ENCODE data around the gene AKAP13. TPM values are rescaled to one million over a fixed set of nuclear protein-coding genes. Genes with fewer than 3 reads are reported as not detected.
"Not testable (repeated sequence)": the region's sequence is repeated elsewhere in the genome, so short reads cannot be mapped to it uniquely, and the experiment has no call there.

The AKAP13 gene
- total and polyA plus RNA-seq, 2 donors (not counting 1 experiment from before 2014, with no cell fraction given), result 73.8 to 358 TPM

- H3K27ac ChIP-seq (ENCODE audit: low read length in 2 of 2); H3K4me3 Mint-ChIP-seq; H4K20me1 ChIP-seq (ENCODE audit: control insufficient read depth, insufficient read depth, low read length, poor library complexity, severe bottlenecking); H3K27me3 ChIP-seq (replicated peaks in 1 of 4; ENCODE audit: control extremely low read depth in 1 of 4, control insufficient read depth in 3 of 4, insufficient read depth in 4 of 4, low read length in 3 of 4); CTCF ChIA-PET; H3K9ac ChIP-seq (ENCODE audit: low read length); H3K4me2 ChIP-seq (replicated peaks; ENCODE audit: low read depth, low read length, poor library complexity, severe bottlenecking); H3K36me3 ChIP-seq (replicated peaks in 1 of 2; ENCODE audit: control extremely low read depth in 1 of 2, control insufficient read depth in 1 of 2, extremely low read depth in 1 of 2, insufficient read depth in 2 of 2, low read length in 1 of 2); H3K9me3 ChIP-seq (ENCODE audit: control extremely low read depth in 1 of 3, control insufficient read depth in 2 of 3, insufficient read depth in 1 of 3, low read length in 2 of 3); ATAC-seq (ENCODE audit: low read depth); H3K9me3 Mint-ChIP-seq (ENCODE audit: insufficient read depth); H3K27ac Mint-ChIP-seq; H3K4me1 Mint-ChIP-seq; H3K4me3 ChIP-seq (ENCODE audit: control extremely low read depth in 1 of 5, extremely low read depth in 1 of 5, insufficient read depth in 1 of 5, low read depth in 2 of 5, low read length in 4 of 5); POLR2A ChIA-PET; DNase-seq; H2AFZ ChIP-seq (ENCODE audit: insufficient read depth, low read depth, low read length, poor library complexity, severe bottlenecking); H3K27me3 Mint-ChIP-seq; H3K4me1 ChIP-seq (ENCODE audit: control insufficient read depth in 2 of 2, insufficient read depth in 2 of 2, low read length in 2 of 2); intact Hi-C loops (cut with micrococcal nuclease); H3K79me2 ChIP-seq (ENCODE audit: control insufficient read depth, insufficient read depth, low read length): not testable (repeated sequence)
- WGBS (ENCODE audit: insufficient coverage), result no CpG with 5 or more reads among the region's 5 CpGs
These were observed 32.9 kb upstream of the AKAP13 start for GRCh38 chr15:85347264-85348047.

GRCh38 chr15:85348048-85348766 is 32.2 kb upstream of the AKAP13 start:
- POLR2A ChIA-PET; intact Hi-C loops (cut with micrococcal nuclease); H3K4me2 ChIP-seq (replicated peaks; ENCODE audit: low read depth, low read length, poor library complexity, severe bottlenecking); H3K4me1 Mint-ChIP-seq; ATAC-seq (ENCODE audit: low read depth); H3K27me3 Mint-ChIP-seq; H3K36me3 ChIP-seq (replicated peaks in 1 of 2; ENCODE audit: control extremely low read depth in 1 of 2, control insufficient read depth in 1 of 2, extremely low read depth in 1 of 2, insufficient read depth in 2 of 2, low read length in 1 of 2); H3K4me1 ChIP-seq (ENCODE audit: control insufficient read depth in 2 of 2, insufficient read depth in 2 of 2, low read length in 2 of 2); H3K27ac Mint-ChIP-seq; H3K9ac ChIP-seq (ENCODE audit: low read length); H3K79me2 ChIP-seq (ENCODE audit: control insufficient read depth, insufficient read depth, low read length); DNase-seq; H3K4me3 ChIP-seq (ENCODE audit: control extremely low read depth in 1 of 5, extremely low read depth in 1 of 5, insufficient read depth in 1 of 5, low read depth in 2 of 5, low read length in 4 of 5); H3K27ac ChIP-seq (ENCODE audit: low read length in 2 of 2); H2AFZ ChIP-seq (ENCODE audit: insufficient read depth, low read depth, low read length, poor library complexity, severe bottlenecking); H3K9me3 Mint-ChIP-seq (ENCODE audit: insufficient read depth); H3K4me3 Mint-ChIP-seq; H4K20me1 ChIP-seq (ENCODE audit: control insufficient read depth, insufficient read depth, low read length, poor library complexity, severe bottlenecking); H3K27me3 ChIP-seq (replicated peaks in 1 of 4; ENCODE audit: control extremely low read depth in 1 of 4, control insufficient read depth in 3 of 4, insufficient read depth in 4 of 4, low read length in 3 of 4); H3K9me3 ChIP-seq (ENCODE audit: control extremely low read depth in 1 of 3, control insufficient read depth in 2 of 3, insufficient read depth in 1 of 3, low read length in 2 of 3): not testable (repeated sequence)
- 58% methylated on average over 4 of the region's 8 CpGs for WGBS (ENCODE audit: insufficient coverage)
- CTCF ChIA-PET, result interaction anchor here (1.2 kb wide), 1 partner anchor 8 kb away, joined by 3 read pairs; no protein-coding TSS in a partner anchor

GRCh38 chr15:85349062-85349461 is 31.3 kb upstream of the AKAP13 start:
- H3K4me3 ChIP-seq (ENCODE audit: control extremely low read depth in 1 of 5, extremely low read depth in 1 of 5, insufficient read depth in 1 of 5, low read depth in 2 of 5, low read length in 4 of 5); DNase-seq; H3K36me3 ChIP-seq (replicated peaks in 1 of 2; ENCODE audit: control extremely low read depth in 1 of 2, control insufficient read depth in 1 of 2, extremely low read depth in 1 of 2, insufficient read depth in 2 of 2, low read length in 1 of 2); H3K9me3 Mint-ChIP-seq (ENCODE audit: insufficient read depth); H4K20me1 ChIP-seq (ENCODE audit: control insufficient read depth, insufficient read depth, low read length, poor library complexity, severe bottlenecking); H3K9me3 ChIP-seq (ENCODE audit: control extremely low read depth in 1 of 3, control insufficient read depth in 2 of 3, insufficient read depth in 1 of 3, low read length in 2 of 3); H3K27me3 Mint-ChIP-seq; H3K4me1 Mint-ChIP-seq; H3K27ac ChIP-seq (ENCODE audit: low read length in 2 of 2); H3K4me1 ChIP-seq (ENCODE audit: control insufficient read depth in 2 of 2, insufficient read depth in 2 of 2, low read length in 2 of 2); H2AFZ ChIP-seq (ENCODE audit: insufficient read depth, low read depth, low read length, poor library complexity, severe bottlenecking); H3K4me2 ChIP-seq (replicated peaks; ENCODE audit: low read depth, low read length, poor library complexity, severe bottlenecking); ATAC-seq (ENCODE audit: low read depth); H3K4me3 Mint-ChIP-seq; intact Hi-C loops (cut with micrococcal nuclease); H3K79me2 ChIP-seq (ENCODE audit: control insufficient read depth, insufficient read depth, low read length); H3K27me3 ChIP-seq (replicated peaks in 1 of 4; ENCODE audit: control extremely low read depth in 1 of 4, control insufficient read depth in 3 of 4, insufficient read depth in 4 of 4, low read length in 3 of 4); H3K9ac ChIP-seq (ENCODE audit: low read length); H3K27ac Mint-ChIP-seq: not testable (repeated sequence)
- CTCF ChIA-PET, result interaction anchor here (1.0 to 1.2 kb wide), 2 partner anchors 9 to 17 kb away, joined by 3 read pairs; no protein-coding TSS in a partner anchor
- no CpG with 5 or more reads among the region's 4 CpGs for WGBS (ENCODE audit: insufficient coverage)
- POLR2A ChIA-PET, result interaction anchor here (0.6 kb wide), 1 partner anchor 17 kb away, joined by 5 read pairs; no protein-coding TSS in a partner anchor

All from B cell (primary cell).